Measurements from ENCODE around the gene ADM2.
"Not testable (repeated sequence)": the region's sequence is repeated elsewhere in the genome, so short reads cannot be mapped to it uniquely, and the experiment has no call there.

Gene ADM2, protein sequence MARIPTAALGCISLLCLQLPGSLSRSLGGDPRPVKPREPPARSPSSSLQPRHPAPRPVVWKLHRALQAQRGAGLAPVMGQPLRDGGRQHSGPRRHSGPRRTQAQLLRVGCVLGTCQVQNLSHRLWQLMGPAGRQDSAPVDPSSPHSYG

DNA sequence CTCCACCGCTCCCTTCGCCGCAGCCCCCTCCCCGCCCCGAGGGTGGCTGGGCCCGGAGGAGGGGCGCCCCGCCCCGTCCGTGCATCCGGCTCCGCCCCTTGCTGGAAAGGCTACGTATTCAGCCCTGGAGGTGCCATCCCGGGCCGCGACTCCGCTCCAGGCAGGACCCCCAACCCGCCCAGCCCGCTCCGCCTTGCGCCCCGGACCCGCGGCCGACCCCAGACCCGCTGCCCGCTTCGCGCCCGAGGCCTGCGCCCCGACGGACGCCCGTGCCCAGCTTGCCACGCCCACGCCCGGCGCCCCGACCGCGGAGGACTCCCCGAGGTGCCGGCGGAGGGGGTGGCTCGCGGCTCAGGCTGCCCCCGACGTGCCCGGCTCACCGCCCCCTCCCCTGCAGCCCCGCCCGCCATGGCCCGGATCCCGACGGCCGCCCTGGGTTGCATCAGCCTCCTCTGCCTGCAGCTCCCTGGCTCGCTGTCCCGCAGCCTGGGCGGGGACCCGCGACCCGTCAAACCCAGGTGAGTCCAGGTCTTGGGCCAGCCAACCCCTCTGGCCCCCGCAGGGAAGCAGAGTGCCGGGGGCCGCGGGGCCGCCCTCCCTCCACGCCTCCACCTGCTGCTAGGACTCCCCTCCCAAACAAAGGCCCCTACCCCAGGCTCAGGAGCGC is at the start of gene ADM2:
Gene ADM2, plus strand, starts transcription at position 104 of the 667 bp plus-strand sequence. Its CDS starts 305 bp downstream, at position 409.
- DNase-seq (ENCODE audit: low read depth in 2 of 2): no peak

DNA sequence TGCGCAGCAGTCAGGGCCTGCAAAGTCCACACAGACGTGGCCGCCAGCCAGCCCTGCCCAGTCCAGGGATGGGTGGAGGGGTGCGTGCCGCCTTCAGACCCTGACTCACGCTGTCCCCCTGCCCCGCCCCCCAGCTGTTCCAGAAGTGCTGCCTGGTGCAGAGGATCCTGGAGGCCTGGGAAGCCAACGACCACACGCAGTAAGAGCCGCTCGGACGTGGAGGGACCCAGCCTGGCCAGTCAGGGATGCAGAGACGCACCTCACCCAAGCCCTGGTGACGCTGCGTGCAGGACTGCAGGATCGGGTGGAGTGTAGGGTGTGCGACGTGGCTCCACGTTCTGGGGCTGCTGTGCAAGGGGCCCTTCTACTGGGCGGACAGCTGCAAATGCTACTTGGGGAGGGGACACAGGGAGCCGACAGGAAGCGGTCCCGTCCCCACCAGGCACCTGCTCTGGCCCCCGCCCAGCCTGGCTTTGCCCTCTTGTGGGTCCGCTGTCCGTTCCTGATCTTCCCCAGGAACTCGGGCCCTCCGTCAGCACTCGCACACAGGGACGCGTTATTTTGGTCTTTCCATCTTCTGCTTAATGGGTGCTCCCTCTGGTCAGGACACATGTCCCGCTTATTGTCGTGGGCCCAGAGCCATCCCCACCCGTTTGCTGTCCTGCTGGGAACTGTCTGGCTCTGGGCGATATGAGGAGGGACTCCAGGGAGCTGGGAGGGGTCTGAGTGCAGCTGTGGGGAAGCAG is 49.0 kb upstream of the ADM2 start:
- no peak for DNase-seq (ENCODE audit: low read depth in 2 of 2)

DNA sequence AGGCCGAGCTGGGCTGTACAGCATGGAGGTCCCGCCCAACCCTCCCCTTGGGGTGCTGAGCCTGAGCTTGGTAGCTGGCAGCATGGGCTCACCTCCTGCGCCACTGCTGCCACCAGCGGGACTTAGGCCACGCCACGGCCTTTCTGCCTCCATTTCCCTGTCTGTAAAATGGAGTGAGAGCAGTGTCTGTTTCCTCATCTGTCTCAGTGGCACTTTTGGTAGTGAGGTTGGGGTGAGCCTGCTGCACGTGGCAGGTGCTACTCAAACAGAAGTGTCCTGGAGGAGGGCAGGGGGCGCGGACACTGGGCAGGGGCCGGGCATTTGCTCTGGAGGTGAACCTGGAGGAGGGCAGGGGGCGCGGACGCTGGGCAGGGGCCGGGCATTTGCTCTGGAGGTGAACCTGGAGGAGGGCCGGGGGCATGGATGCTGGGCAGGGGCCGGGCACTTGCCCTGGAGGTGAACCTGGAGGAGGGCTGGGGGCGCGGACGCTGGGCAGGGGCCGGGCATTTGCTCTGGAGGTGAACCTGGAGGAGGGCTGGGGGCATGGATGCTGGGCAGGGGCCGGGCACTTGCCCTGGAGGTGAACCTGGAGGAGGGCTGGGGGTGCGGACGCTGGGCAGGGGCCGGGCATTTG is 48.3 kb upstream of the ADM2 start:
- DNase-seq (ENCODE audit: low read depth in 2 of 2): not testable (repeated sequence)

DNA sequence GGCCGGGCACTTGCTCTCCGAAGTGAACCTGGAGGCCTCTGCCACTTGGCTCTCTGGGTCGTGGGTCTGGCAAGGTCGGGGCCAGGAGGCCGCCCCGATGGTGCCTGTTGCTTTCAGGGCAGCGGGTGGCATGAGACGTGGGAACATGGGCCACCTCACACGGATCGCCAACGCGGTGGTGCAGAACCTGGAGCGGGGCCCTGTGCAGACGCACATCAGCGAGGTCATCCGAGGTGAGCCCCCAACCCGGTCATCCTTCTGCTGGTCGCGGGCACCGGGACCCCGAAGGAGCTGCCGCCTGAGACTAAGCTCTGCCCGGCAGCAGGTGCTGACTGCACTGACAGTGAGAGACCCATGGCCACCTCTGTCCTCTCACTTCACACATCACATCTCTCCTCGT is 46.5 kb upstream of the ADM2 start:
- DNase-seq (ENCODE audit: low read depth in 2 of 2): no peak

DNA sequence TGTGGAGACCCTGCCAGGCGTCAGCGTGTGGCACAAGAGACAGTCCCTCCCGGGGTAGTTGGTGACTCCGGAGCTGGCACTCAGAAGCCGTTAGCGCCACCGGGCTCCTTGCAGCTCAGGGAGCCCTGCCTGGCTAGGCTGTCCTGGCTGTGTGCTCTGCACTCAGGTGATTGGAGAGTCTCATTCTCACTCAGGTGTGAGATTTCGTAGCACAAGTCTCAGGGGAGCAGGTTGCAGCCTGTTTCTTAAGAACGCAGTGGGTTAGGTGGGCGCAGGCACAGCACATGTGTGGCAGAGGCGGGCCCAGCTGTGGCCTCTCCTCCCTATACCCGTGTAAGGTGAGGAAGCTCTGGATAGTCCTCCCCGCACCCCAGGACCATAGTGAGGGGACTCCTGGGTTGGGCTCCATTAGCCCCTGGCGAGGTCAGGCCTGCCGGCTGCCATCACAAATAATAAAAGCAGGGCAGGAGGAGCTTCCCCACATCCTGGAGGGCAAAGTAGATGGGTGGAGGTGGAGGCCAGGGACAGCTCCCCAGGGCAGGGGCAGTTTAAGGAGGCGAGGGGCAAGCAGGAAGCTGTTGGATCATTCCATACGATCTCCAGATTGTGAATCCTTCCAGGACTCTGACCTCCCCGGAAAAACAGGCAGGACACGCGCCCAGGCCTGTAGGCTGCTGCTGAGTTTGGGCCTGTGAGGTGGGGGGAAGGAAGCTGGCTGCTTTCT is 45.9 kb upstream of the ADM2 start:
- DNase-seq (ENCODE audit: low read depth in 2 of 2): no peak

DNA sequence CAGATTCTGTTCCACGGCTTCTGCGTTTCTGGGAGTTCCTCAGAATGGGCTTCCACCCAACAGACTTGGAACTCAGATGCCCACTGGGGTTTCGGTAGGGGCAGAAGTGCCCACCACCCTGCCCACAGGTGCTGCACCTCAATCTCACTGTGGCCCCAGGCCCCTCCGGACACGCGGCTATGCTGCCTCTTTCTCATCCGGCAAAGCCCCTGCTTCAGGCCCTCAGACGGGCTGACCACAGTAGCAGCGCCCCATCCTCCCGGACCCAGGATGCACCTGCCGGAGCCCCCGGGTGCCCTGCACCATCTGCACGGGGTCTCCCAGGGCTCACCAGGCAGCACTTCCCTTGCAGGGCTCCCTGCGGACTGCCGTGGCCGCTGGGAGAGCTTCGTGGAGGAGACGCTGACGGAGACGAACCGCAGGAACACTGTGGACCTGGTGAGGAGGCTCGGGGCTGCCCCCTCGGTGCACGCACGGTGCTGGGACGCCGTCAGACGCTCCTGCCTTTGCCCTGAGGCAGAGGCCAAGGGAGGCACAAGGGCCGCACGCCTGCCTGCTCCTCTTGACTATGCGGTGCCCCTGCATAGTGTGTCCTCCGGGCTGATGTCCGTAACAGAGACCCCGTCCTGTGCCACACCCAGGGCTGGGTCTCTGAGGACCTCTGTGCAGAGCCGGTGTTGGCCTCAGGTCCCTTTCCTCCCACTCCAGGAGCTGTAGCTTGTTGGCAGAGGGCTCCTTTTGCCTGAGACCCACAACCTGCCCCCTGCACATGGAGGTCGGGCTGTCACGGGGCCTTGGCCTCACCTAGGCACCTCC is 45.1 kb upstream of the ADM2 start:
- no peak for DNase-seq (ENCODE audit: low read depth in 2 of 2)

DNA sequence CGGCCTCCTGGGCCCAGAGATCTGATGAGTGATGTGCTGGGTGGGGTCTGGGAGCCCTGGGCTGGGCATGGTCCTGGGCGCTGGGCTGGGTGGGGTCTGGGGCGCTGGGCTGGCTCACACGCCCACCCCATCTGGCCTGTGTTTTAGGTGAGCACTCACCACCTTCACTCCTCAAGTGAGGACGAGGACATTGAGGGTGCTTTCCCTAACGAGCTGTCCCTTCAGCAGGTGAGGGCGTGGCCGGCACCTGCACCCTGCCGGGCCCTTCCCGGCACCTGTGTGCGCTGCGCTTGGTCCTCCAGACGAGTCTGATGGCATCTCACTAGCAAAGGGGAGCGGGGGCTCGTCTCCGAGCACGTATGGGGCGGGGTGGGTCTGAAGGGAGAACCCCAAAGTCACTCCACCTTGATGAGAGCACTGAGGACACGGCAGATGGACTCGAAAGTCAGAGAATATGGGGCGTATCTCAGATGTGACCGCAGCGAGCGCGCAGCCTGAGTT is 44.5 kb upstream of the ADM2 start:
- no peak for DNase-seq (ENCODE audit: low read depth in 2 of 2)

DNA sequence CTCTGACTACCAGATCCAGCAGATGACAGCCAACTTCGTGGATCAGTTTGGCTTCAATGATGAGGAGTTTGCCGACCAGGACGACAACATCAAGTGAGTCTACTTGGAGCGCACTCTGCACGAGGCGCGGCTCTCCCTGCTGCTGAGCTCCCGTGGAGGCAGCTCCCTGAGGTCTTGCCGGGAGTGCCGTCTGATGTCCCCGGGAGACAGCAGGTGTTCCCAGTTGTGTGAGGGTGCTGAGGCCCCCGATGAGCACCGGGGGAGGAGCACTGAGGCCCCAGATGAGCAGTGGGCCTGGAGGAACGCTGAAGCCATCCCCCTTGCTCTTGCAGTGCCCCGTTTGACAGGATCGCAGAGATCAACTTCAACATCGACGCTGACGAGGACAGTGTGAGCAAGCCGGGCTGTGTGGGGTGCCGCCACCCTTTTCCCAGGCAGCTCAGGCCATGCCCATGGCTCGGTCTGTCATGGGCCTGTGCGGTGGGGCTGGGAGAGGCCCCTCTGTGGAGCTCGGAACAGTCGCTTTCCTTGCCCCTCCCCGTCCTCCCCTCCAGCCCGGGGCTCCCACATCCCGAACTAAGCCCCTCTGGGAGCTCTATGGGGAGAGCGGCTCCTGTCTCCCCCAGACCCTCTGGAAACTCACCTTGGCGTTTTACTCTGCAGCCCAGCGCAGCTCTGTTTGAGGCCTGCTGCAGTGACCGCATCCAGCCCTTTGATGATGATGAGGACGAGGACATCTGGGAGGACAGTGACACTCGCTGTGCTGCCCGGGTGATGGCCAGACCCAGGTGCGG is 43.6 kb upstream of the ADM2 start:
- DNase-seq (ENCODE audit: low read depth in 2 of 2): no peak

DNA sequence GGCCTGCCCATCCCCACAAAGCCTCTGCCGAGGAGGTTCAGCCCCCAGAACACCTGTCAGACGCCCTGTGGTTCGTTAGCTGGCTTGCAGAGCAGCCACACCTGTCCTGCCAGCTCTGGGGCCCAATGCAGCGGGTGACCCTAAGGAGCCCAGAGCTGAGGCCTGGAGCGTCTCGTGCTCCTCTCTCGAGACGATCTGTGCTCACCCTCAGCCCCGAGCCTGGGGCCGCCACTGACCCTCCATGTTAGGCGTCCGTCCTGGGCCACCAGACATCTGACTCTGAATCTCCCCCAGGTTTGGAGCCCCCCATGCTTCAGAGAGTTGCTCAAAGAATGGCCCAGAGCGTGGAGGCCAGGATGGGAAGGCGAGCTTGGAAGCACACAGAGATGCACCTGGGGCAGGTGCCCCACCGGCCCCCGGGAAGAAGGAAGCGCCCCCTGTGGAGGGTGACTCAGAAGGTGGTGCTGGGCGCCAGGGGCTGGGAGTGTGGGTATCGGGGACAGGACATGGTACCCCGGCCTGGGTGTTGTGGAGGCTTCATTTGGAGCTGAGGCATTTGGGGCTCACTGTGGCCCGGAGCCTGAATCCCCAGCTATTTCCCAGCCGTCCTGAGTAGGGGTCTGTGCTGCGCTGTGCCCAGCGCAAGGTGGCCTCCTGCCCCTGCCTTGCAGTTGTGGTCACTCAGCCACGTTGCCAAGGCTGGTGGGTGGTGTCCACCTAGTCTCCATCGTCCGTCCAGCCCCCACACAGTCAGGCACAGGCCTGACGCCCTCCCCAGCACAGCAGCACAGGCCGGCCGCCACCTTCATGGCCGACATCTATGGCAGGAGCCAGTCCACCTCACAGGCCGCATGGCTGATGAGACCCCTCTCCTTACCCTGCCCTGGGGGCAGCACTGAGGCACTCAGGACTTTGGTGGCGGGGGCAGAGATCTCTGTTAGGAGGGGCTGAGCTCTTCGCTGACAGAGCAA is 42.8 kb upstream of the ADM2 start:
- no peak for DNase-seq (ENCODE audit: low read depth in 2 of 2)

DNA sequence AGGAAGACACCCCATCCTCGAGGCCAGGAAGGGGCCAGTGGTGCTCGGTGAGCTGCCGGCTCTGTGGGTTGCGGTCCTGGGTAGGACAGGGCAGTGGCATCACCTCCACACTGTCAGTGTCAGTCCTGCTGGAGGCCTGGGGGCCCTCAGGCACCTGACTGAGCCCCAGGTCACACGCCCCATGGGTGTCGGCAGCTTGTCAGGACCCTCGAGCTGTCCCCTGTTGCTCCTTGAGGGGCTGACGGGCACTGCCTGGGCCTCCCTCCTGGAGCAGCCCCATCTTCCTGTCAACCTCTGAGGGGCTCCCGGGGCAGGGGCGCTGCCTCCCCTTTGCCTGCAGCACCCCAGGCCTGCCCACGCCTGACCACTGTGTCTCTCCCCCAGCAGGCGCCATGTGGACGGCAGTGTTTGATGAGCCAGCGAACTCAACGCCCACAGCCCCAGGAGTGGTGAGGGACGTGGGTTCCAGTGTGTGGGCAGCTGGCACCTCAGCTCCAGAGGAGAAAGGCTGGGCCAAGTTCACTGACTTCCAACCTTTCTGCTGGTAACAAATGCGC is 42.0 kb upstream of the ADM2 start:
- DNase-seq (ENCODE audit: low read depth in 2 of 2): no peak

DNA sequence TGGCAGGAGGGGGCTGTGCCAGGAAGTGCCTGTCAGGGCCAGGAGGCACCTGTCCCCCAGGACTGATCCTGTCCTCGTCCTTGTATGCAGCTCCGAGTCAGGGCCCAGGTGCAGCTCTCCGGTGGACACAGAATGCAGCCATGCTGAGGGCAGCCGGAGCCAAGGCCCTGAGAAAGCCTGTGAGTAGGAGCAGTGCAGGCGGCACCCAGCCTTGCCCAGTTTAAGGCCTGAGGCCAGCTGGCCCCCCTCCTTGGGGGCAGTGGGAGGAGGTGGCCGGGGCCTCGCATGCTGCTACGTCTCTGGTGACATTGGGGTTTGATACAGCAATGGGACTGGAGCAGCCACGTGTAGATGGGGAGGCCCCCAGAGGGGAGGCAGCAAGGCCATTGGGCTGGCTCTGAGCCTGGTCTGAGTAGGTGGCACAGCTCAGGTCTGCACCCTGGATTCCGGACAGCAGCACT is 41.4 kb upstream of the ADM2 start:
- no peak for DNase-seq (ENCODE audit: low read depth in 2 of 2)

DNA sequence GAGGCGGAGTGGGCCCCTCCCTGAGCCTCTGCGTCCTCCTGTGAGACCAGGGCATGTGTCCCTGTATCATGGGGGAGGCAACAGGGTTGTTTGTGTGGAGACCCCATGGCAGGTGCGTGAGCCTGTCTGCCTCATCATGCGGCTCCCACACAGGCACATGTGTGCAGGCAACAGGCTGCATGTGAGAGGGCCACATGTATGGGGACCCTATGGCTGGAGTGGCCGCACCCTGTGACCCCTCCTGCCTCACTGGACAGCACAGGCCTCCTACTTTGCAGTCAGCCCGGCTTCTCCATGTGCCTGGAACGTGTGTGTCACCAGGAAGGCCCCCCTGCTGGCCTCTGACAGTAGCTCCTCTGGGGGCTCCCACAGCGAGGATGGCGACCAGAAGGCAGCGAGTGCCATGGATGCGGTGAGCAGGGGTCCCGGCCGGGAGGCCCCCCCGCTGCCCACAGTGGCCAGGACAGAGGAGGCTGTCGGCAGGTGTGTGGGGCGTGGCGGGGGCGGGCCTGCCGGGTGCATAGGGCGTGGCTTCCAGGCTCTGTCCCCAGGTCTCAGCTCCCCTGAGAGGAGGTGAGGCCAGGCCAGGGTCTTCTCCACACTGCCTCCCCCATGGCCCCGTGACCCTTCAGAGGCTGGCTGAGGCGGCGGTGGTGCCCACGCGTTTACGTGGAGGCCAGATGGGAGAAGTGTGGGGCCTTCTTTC is 40.6 kb upstream of the ADM2 start:
- no peak for DNase-seq (ENCODE audit: low read depth in 2 of 2)

DNA sequence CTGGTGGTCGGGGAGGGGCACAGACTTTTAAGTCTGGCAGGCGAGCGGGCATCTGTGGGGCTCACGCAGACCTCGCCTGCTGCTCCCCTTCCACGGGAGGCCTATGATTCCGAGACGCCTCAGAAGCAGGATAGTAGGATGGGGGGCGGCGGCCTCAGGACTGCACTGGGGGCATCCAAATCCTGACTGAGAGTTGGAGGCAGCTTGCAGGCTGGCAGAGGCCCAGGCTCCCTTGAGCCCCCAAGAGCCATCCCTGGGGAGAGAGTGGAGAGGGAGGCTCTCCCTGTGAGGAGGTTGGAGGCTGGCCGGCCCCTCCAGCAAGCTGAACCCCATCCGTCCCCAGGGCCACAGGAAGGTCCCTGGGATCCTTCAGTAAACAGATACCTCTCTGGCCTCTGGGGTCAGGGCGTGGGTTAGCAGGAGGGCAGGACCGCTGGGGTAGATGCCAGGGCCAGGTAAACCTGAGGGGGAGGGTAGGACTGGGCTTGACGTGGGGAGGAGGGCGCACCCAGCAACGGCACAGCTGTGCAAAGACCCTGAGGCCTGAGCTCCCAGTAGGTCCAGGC is 39.8 kb upstream of the ADM2 start:
- DNase-seq (ENCODE audit: low read depth in 2 of 2): no peak

DNA sequence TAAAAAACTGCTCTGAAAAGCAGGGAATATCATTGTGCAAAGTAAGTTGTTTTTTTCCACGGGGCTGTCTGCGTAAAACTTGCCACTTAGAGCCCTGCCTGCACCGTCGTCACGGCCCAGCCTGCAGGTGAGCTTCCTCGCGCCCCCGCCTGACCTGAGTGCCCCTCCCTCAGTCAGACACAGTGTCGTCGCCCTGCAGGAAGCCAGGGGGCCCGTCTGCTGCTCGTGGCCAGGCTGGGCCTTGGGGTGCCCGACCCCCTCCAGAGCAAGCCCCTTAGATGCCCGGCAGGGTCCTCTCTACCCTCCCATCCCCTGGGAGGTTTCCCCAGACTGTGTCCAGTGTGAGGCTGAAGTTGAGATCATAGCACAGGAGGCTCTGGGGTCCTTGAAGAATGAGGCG is 38.1 kb upstream of the ADM2 start:
- no peak for DNase-seq (ENCODE audit: low read depth in 2 of 2)

DNA sequence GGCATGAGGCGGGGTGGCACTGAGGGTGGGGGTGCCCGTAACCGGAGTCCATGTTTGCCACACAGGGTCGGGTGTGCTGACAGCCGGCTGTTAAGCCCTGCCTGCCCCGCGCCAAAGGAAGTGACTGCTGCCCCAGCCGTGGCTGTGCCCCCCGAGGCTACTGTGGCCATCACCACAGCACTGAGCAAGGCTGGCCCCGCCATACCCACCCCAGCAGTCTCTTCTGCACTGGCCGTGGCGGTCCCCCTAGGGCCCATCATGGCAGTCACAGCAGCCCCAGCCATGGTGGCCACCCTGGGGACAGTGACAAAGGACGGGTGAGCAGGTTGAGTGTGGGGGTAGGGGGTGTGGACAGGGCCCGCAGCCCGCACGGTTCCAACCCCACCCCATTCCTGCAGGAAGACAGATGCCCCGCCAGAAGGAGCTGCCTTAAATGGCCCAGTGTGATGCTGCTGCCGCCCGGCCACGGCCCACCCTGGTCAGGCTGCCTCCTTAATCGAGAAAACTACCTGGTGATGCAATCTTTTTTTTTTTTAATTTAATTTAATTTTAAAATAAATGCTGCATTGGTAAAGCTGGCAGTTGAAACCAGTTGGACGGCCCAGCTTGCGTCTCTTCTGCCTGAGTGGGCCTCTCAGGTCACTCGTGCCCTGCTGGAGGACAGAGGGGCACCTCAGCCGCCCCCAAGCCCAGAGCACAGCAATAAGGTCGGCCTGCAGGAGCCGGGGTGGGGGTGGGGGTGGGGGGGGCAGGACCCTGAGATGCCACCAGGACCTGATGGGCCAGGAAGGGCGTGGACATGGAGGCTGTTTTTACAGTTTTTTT is 37.3 kb upstream of the ADM2 start:
- no peak for DNase-seq (ENCODE audit: low read depth in 2 of 2)

DNA sequence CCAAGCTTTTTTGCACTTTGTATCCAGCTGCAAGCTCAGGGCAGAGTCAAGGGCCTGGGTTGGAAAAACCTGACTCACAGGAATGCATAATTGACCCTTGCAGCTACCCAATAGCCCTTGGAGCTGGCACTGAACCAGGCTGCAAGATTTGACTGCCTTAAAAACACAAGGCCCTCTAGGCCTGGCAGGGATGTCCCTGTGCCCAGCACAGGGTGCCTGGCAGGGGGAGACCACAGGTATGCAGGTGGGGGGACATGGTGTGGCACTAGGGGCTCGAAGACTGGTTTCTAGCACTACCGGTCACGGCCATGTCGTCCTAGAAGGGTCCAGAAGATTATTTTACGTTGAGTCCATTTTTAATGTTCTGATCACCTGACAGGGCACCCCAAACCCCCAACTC is 36.7 kb upstream of the ADM2 start:
- DNase-seq (ENCODE audit: low read depth in 2 of 2): no peak

Data from fibroblast of skin of left biceps (primary cell).